G401.6 (cell line): ENCODE results near the gene ABLIM2.

ENCODE experiments used
- FAIRE-seq: peaks from 2 replicates; lab custom pipeline; 2012; peaks lifted over from hg19 to GRCh38; lab: Jason Lieb, UNC

Gene ABLIM2

DNA sequence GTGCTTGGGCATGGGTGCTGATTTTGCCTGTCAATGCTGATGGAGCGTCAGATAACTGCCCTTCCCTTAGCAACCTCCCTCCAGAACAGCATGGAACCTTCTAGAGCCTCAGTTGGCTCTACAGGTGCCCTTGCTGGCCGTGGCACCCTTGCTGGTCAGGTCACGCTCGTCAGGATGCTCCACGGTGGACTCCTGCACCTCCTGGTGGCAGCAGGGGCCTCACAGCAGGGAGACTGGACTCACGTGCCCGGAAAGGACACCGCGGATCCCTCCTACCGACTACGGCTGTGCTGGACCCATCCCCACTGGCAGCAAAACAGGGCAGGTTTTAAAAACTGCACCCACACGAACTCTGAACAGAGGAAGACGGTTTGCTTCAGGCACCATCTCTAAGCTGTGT, 136.8 kb downstream of the ABLIM2 start:
- no peak for FAIRE-seq

DNA sequence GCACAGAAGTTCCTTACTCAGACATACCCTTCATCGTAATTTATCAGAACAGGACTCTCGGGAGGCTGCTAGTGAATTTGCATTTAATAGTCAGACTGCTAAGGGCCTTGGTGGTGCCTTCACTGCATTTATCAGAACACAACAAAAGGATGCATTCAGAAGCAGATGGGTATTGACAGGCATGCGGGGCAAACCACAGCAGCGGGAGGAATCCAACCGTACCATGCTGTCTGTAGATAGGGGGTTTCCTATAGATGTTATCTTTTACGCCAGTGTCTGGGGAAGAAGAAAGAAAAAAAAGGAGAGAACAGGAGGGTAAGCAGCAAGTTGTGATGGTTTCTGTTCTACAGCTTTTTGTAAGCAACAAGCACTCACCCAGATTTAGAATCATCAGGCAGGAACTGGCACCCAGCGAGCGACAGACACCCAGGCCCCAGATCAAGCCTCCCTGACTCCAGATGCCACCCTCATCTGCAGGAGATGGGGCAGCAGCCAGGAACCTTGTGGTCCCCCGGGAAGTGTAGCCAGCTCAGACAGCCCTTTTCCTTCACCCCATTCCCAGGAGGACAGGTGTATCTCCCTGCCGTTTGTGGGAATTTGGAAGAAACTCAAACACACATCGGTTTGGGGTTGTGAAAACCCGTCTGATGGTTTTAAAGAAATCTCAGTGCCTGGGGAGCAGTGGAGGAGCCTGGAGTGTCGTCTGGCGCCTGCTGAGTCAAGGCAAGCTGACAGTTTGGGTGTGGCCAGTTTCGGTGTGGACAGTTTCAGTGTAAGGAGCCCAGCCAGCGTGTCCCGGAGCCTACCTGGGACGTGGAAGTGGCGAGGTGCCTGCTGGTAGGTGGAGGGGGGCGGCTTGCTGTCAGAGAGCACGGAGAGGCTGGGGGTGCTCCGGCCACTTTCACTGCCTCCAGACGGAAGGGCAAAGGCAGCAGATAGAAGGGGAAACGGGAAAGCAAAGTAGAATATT, 138.9 kb downstream of the ABLIM2 start:
- FAIRE-seq = no peak

DNA sequence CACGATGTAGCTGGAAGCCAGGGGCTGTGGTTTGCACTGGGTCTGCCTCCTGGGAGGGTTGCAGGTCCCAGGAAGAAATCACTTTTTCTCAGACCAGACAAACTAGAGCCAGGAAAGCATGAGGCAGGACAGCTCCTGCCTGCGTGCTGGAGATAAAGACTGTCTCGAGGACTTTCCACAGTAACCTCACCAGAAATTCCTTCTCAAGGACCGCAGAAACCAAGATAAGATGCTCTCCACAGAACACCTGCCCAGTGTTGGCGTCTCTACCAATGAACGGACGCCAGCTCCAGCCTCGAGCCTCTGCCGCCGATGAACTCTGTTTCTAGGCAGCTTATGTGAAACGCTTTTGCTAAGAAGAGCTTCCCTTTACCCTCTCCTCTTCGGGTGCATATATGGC, 142.1 kb downstream of the ABLIM2 start:
- FAIRE-seq = no peak

DNA sequence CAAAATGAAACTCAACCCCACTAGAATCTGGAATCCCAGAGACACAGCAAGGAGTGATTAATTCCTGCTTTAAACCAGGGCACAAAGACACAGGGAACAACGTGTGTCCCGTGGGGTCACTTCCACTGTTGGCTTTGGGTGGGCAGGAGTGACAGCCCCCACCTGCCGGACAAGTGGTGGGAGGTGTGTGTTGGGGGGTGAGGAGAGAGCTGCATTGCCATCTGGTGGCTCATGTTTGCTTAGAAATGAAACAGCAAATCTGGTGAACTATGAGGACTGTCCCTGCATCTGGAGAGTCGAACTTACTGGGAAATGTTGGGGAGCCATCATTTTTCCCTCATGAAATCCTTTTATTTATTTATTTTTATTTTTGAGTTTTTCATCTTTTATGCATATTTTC, 143.1 kb downstream of the ABLIM2 start:
- no peak for FAIRE-seq

DNA sequence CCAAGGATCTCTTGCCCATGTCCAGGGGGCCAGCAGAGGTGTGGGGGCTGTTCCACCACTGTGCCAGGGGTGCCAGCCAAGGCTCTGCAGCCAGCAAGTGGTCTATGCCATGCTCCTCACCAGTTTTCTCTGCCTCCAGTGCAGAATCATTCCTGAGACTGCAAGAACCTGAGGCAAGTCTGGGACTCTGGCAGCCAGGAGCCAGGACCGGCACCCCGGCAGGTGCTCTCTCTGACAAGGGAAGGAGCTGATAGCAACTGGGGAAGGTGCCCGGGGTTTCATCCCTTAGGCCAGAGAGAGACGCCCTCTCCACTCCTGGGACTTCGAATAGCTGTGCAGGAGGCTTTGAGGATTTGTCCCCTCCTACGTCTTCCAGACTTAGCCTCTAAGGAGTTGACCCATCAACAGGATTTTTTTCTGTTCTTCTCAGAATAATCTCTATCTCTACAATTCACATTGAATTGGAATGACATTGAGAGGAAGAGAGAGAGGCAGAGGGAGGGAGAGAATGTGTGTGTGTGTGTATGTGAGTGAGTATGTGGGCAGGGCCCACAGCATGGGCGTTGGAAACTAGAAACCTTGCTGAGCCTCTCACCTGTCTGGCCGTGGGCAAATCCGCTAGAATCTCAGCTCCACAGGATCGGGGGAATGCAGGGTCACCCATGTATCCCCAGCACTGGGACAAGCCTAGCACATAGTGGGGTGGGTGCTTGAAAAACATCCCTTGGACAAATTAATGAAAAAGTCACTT, 144.5 kb downstream of the ABLIM2 start:
- no peak for FAIRE-seq

DNA sequence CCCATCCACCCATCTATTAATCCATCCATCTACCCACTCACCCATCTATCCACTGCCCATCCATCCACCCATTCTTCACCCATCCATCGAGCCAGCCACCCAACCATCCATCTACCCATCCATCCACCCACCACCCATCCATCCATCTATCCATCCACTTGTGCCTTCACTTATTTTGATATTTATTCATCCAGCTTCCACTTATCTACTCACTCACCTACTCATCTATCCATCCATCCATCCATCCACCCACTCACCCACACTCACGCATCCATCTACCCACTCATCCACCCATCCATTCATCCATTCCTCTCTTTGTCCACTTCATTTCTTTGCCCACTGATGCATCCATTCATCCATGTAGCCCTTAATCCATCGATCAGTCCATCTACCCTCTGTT, 146.1 kb downstream of the ABLIM2 start:
- FAIRE-seq = no peak

DNA sequence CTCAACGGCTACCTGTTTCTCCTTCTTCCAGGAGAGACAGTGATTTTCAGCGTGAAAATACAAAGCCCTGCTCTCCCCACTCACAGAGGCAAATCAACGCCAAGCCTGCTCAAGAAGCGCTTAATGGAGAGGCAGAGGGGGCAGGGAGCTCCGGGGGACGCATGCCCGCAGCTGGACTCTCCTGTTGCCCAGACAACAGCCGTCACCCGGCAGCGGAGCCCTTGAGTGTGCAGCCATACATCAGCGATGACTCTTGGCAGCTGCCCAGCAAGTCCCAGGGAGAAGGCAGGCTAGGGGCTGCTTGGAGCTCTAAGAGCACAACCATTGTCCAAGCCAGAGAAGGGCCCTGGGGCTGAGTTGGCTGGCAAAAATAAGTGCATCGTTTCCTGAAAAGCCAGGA, 148.0 kb downstream of the ABLIM2 start:
- no peak for FAIRE-seq

DNA sequence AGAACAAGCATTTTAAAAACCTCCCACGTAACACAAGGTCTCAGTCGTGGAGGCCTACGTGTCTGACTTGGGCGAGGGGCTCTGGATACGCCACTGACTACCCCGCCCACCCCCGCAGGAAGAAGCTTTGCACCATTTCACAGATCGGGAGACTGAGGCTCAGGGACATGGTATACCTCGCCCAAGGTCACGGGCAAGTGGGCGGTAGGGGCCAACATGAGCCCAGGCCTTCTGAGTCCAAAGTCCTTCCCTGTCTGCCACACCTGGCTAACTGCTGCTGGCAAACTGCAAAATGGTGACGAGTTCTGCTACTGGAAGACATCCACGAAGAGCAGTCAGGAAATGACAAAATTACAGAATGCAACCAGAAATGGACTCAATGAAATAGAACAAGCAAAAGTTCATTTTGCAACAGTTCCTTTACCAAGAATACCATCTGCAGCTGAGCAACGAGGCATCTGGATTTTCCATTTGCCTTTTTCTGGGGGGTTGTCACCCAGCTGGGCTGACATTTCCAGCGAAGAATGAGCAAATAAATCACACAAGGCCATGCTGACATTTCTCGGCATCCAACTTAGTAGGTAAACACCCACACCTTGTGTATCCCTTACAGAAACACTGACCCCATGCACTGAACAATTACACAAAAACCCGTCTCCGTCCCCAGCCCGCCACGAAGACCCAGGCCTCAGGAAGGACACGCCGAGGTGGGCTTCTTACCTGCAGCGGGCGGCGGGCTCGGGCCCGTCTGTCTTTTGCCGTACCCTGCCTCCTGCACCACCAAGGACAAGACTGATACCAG, 148.7 kb downstream of the ABLIM2 start:
- no peak for FAIRE-seq

DNA sequence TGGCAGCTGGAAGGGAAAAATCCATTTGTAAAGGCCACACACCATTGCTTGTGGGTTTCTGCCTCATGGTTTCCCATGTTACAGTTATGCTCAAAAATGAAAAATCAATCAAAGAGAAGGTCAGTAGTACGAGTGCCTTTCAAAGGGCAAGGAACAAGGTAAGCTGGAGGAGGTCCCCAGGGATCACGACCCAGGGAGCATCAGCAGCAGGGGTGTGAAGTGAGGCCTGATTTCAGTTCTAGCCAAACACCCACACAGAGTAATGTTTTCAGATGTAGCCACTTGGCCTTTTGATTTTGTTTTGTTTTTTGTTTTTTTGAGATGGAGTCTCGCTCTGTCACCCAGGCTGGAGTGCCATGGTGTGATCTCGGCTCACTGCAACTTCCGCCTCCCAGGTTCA, 149.5 kb downstream of the ABLIM2 start:
- FAIRE-seq = no peak

DNA sequence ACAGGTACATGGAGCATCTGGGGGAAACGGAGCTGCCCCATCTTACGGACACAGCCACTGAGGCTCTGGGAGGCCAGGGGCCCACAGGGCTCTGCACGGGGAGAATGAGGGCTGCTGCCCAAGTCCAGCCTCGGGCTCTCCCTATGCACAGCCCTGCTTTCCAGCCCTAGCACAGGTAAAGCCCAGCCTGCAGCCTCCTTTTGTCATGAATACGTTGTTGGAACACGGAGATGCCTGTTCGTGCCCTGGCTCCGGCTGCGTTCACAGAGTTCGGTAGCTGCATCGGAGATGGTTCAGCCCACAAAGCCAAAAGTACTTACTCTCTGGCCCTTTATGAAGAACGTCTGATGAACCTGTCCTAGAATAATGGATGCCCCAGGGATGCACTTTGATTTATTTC, 150.2 kb downstream of the ABLIM2 start:
- FAIRE-seq = no peak

DNA sequence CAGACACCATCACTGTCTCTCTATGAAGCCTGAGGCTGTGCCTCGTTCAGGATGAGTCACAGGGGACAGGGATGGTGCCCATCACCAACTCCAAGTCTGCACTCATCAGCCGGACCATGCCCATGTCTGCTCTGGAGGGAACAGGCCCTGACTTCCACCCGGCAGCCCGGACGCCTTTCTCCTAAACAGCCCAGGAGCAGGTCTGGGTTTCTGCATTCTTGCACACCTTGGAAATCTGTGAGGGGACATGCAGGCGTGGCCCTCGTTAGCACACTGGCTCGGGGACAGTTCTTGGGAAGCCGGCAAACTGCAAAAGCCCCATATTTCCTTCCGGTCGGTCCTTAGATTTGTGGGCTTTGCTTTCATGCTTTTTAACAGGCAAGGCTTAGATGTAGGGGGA, 151.0 kb downstream of the ABLIM2 start:
- no peak for FAIRE-seq

DNA sequence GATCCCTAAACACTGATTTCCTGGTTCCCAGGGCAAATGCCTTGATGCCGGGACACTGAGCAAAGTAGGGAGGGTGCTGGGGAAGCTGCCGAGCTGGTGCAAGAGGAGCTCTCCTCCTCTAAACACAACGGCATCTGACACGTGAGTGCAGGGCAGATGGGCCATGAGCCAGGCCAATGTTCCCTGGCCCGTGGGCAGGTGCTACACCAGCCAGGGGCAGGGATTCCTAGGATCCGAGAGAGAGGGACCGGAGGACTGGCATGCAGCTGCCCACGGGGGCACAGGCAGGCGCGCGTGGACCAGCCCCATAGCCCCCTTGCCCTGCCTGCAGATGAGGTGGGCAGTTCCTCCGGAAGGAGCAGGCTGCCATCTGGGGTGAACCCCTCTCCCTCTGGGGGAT, 152.1 kb downstream of the ABLIM2 start:
- no peak for FAIRE-seq

DNA sequence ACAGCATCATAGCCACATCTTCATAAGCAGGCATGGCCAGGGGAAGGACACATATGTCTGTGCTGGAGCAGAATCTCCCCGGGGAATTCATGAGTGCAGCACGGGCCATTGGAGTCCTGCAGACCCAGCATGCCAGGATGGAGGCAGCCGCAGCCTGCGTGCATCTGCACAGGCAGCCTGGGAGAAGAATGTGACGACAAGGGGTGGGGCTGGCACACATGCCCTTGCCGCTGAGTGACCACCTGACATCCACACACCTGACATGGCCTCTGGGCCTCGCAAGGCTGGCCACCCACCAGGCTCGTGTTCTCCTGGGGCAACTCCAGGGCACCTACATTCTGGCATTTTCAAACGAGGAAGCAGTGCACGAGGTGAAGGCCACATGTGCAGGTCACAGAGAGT, 152.8 kb downstream of the ABLIM2 start:
- FAIRE-seq = no peak

DNA sequence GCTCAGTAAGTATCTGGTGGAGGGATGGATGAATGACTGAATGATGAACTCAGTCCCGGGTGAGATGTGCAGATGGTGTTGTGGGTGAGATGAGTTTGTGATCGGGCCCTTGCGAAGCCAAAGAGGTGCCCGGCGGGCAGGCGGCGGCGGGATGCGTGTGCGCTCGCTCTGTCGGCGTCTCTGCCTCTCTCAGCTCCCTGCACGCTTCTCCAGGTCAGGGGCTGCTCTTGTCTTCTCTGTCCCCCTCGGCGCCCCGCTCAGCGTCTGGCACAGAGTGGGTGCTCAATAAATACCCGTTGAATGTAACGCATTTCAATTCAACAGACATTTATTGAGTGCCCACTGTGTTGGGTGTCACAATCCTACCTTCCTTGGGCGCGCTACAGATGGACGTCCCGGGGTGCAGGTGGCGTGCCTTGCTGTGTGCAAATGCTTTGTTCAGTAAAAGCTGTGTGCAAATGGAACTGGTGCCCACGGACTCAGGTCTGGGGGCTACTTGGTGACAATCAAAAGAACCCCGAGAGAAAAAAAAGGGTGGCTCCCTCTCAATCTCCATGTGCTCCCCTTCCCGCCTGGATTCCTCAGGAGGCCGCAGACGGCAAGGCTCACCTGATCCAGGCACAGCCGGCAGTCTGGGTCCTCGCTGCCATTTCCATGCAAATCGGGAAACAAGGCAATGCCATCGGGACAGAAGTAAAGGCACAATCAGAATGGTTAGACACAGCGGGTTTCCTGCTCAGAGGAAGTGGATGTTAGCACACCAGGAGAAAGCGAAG, 153.4 kb downstream of the ABLIM2 start:
- FAIRE-seq = no peak

DNA sequence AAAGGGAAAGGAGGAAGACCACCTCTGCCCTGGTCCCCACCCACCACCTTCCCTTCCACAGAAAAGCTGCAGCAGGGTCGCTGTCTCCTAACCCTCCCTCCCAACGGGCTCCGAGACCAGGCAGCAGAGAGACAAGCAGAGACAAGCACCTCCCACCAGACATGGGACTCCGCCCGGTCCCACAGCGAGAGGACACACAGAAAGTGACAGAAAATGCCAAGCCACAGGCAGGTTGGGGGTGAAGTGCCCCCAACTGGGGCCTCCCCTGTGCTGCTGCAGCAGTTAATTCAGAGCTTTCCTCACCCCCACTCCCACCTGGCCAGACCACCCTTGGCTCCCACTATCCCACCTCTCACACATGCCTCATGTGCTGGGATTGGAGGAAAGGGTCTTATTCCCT, 154.5 kb downstream of the ABLIM2 start:
- no peak for FAIRE-seq

DNA sequence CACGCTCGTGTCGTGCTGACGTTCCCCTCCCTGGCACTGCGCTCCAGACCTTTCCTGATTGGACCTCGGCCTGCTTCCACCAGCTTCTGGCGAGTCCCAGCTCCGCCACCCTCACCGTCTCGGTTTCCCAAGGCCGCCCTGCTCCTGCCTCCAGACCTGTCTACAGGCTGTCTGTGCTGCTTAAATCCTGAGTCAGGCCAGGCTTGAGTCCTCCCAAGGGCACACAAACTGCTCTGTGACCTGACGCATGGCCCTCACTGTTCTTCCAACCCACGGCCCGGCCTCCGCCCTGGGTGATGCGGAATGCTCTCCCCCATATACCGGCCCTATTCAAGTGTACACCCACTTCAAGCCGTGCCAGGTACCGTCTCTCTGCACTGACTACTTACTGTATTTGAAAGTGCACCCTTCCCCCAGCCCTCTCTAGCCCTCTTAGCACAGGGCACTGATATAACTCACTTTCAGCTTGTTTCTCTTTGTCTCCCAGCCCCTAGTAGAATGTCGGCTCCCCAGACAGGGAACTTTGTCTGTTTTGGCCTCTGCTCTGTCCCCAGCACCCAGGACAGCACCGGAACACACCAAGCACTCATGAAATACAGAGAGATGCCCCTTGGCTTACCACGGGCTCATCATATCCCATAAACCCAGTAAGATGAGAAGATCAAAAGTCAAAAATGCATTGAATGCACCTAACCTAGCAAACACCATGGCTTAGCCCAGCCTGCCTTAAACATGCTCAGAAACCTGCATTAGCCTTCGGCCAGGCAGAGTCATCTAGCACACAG, 155.9 kb downstream of the ABLIM2 start:
- no peak for FAIRE-seq

DNA sequence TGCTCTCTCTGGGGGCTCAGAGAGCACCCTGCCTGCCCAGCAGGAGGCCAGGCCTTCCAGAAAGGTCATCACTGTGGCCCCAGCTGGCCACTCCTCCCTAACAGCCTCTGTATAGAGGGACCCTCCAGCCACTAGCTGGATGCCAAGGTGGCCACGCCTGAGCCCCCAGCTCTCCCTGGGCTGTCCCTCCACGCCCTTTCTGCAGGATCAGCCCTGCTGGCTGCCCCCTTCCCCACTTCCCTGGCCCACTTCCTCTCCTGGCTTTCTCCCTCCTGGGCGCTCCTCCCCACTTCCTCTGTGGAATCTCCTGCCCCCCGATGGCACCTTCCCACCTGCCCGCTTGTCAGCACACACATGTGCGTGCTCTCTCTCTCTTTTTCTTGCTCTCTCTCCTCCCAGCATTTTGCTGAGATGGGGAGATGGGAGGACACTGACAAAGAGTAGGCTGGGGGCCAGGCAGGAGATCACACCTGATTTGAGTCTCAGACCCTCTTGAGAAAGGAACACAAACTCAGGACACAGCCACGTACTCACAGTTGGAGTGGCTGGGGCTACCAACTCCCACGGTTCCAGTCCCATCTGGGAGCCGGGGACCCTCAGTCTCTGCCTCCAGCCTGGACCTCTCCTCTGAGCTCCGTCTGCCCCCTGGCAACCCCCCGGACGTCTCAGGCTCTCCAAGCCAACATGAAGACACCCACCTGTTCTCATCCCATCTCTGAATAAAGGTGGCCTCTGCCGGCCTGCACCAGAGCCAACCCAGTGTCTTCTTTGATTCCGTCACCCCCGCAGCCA, 156.9 kb downstream of the ABLIM2 start:
- no peak for FAIRE-seq

DNA sequence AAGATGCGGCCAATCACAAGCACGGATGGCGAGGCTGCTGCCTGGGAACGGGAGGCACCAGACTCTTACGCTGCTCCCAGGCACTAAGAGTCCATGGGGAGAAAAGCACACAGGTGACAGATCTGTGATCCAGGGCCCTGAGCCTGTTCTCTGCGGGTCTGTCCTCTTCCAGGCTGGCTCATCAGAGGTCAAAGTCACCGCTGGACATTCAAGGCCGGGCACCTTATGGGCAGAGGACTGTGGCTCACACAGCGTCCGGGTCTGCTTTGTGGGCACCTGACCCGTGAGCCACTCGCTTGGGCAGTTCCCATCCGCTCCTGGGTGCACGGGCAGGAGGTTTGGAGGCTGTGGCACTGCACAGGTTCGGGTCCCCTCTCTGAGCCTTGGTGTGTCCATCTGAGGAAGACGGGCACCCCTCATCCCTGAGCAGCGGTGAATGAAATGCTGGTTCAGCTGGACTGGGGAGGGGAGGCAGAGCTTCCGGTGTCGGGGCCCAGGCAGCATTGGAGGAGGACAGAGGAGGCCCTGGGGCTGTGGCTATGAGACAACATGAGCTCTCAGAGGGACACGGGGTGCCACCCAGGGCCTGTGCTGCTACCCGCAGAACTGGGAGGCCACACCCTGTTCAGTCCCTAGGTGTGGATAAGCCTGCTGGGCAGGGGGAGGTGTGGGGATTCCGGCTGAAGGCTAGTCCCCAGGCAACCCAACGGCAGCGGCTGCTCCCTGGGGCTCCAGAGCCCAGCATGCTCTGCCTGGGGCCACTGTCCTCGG, 157.7 kb downstream of the ABLIM2 start:
- no peak for FAIRE-seq

DNA sequence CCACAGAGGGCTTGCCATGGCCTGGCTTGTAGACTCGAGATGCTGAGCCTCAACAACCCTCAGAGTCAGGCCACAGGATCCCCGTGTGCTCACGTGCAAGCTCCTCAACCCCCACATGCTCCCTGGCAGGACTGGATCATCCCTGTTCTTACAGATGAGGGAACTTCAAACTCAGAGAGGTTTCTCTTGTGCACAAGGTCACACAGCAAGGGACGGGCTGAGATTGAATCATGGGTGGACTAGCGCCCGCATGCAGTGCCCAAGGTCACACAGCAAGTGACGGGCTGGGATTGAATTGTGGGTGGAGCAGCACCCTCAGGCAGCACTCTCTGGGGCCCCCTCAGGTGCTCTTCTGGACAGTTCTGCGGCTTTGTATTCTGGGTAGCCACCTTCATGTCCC, 158.4 kb downstream of the ABLIM2 start:
- FAIRE-seq = no peak

DNA sequence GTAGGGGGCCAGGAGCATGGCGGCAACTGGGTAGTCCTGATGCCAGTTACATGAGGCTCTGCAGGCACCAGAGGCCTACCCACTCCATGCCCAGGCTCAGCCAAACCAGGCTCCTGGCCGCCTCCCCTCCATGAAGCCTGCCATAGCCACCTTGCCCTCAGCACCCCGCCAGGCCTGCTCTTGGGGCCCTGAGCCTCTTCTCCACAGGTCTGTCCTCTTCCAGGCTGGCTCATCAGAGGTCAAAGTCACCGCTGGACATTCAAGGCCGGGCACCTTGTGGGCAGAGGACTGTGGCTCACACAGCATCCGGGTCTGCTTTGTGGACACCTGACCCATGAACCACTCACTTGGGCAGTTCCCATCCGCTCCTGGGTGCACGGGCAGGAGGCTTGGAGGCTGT, 158.9 kb downstream of the ABLIM2 start:
- FAIRE-seq = no peak
